ENCODE results near the gene GMDS.

GMDS gene

DNA sequence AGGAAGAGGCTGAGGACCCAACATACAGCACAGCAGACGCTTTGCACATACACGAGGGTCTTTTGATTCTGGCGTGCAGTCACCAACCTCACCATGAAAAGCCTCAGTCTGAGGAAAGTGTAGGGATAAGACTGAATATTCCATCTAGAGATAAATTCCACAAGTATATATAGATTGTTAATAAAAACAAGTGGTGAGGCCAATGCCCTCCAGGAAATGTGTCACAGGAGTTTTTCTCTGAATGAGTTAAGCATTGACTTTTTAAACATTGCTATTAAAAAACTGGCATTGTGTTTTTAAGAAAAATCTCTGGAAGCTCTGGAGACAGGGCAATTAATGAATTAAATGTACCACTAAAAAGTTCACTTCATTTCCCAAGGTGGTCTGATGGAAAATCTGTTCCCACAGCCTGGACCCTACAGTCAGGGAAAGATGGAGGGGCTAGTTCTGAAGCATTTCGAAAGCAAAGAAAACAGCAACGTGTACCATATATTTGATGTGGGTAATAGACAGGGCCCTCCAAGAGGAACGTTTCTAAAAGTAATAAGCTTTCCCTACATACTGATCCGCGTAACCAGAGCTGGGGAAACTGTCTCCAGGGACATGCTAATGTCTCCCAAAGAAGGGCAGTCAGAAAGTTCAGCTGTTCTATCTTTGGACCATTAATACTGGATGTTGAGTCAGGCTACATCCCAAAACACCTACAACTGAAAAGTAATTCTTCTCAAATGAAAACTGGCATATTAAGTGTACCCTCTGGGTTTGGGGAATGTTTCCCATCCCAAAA, 334.6 kb downstream of the GMDS start:
- no peak for DNase-seq (ENCODE audit: low read depth in 2 of 3, low spot score in 1 of 3)

DNA sequence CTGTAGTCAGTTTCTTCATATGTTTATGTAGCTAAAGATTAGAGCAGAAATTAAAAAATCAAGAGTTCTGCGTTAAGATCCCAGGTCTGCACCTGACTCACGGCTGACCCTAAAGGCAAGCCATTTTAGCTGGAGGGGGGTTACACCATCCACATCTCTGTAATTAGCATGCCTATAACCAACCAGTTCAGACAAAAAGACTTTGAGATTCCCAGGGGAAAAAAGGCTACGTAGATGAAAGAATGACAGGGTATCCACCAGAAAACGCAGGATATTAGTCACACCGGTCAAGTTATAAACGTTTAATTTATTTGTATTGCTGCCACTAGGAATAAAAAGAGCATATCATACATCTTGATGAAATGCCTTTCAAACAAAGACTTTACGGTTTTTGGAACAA, 336.6 kb downstream of the GMDS start:
- no peak for DNase-seq (ENCODE audit: low read depth in 2 of 3, low spot score in 1 of 3)

DNA sequence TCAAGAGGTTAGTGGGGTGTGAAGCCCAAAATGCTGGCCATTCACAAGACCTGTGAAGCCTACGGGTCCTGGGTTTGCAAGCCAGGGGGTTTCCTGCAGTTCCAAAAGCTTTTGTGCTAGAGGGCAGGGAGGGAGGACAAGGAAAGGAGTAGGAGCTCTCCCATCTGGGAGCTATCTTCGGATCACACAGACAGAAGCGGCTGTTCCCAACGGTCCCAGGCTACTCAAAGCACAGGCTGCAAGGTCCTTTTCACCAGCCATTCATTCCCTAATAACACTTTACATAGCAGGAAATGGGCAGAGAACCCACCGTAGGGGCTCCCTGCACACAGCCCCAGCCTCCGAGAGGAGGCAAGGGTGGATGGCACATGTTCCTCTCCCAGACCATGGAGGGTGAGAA, 338.8 kb downstream of the GMDS start:
- DNase-seq (ENCODE audit: low read depth in 2 of 3, low spot score in 1 of 3) = no peak

DNA sequence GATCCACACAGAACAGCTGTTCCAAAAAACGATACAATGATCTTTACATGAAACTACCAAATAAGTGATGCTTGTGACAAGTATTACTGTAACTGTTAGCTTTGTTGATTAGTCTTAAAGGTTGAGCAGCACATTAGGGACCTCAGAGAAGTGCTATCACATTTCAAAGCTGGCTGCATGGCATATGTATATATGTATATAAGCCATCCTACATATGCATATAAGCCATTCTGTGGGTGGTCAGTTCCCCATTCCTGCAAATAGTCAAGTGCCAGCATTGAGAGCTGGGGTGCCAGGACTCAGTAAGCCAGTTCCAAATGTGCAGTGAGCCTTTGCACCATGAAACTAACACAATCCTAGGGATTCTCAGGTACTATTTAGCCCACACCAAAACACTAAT, 339.4 kb downstream of the GMDS start:
- no peak for DNase-seq (ENCODE audit: low read depth in 2 of 3, low spot score in 1 of 3)

DNA sequence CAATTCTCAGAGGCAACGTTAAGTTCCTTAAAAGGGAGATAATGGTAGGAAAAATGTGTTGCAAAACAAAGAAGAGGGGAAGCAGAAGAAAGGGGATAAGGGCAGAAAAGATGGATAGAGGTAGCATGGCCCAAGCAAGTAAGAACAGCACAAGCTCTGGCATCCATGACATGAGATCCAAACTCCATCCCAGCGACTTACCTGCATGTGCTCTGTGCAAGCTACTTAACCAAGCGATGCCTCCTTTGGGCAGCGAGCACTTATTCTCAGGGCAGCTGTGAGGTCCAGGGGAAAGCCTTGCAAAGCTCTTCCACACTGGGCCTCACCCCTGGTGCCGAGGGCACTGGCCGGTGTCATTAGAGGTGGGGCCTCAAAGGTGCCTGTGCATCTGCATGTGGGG, 340.5 kb downstream of the GMDS start:
- no peak for DNase-seq (ENCODE audit: low read depth in 2 of 3, low spot score in 1 of 3)

- DNase-seq (ENCODE audit: low read depth in 2 of 3, low spot score in 1 of 3) = no peak
Measured at GRCh38 chr6:1904466-1904799, 341.0 kb downstream of the GMDS start.

DNA sequence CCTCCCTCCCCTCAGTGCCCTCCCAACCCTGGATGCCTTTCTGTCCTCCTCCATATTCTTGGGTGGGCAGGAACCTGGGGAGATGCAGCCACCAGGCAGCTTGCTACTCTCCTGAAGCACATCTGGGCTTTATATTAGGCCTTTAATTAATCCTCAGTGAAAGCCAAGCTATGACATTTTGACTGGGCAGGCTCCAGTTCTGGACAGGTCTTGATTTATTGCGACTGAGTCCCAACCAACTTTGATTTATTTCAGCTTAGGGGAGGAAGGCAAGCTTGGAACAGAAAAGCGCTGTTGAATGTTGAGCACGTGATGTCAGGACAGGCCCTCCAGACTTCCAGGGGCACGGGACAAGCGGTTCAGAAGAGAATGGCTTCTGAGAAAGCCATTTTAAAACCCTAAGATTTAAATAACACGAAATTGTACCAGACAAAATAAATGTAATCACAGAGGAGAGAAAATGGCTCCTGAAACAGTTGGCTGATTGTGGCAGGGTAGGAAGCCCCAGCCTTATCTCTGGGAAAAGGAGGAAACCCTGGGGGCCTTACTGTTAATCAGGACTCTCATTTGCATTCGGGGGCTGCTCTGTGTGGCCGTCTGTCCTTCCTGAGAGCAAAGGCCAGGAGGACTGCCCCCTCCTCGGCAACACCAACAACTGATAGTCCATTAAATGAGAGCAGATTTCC, 341.5 kb downstream of the GMDS start:
- no peak for DNase-seq (ENCODE audit: low read depth in 2 of 3, low spot score in 1 of 3)

DNA sequence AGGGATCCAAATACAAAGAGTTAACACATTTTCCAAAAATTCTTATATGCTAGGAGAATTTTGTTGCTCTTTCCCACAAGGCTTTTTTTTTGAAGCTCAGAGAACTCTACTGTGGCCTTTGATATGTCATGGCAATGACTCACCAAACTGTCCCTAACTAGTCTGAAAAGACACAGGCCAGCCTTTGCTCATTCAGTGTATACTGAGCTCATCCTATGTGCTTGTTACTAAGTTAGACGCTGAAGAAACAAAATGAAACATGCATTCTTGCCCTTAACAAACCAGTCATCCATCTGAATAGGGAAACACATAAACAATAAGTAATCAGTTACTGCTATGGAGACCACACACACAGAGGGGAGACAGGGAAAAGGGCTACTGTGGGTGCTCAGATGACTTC, 343.8 kb downstream of the GMDS start:
- DNase-seq (ENCODE audit: low read depth in 2 of 3, low spot score in 1 of 3) = no peak

- DNase-seq (ENCODE audit: low read depth in 2 of 3, low spot score in 1 of 3) = no peak
Measured at GRCh38 chr6:1896897-1897296, 348.5 kb downstream of the GMDS start.

GRCh38 chr6:1895721-1896120, 349.7 kb downstream of the GMDS start:
- DNase-seq (ENCODE audit: low read depth in 2 of 3, low spot score in 1 of 3) = no peak

DNA sequence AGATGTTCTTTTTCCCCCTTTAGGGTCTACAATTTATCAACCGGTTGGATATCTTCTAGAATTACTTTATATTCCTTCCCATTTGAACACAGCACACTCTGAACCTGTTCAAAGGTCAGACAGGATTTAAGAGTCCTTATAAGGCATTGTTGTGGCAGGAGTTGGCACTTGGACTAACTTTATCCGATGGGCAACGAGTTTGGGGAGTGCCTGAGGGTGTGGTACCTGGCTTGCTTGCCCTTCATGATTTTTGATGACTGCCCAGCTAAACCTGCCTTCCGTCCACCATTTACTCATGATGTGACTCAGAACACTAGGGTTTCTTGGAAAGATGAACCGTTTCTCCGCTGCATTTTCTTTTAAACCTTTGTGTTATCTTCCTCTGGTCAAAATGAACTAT, 350.5 kb downstream of the GMDS start:
- no peak for DNase-seq (ENCODE audit: low read depth in 2 of 3, low spot score in 1 of 3)

GRCh38 chr6:1893470-1894130, 351.8 kb downstream of the GMDS start:
- DNase-seq (ENCODE audit: low read depth in 2 of 3, low spot score in 1 of 3) = no peak

- no peak for DNase-seq (ENCODE audit: low read depth in 2 of 3, low spot score in 1 of 3)
Measured at GRCh38 chr6:1892716-1893115, 352.7 kb downstream of the GMDS start.

DNA sequence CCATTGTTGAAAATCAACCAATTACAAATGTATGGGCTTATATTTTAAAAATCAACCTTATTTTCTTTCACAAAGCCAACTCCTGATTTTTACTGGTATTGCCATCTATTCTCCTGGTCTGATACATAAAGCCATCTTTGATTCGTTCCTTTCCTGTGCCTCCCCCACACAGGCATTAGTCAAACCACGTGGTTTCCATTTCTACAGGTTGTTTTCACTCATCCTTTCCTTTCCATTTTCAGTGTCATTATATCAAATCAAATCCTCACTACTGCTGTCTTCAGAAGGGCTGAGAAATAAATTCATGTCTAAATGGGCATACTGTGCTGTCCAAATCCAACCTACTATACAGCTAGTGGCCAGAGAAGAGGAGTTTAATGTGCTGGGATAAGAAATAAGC, 354.4 kb downstream of the GMDS start:
- no peak for DNase-seq (ENCODE audit: low read depth in 2 of 3, low spot score in 1 of 3)

DNA sequence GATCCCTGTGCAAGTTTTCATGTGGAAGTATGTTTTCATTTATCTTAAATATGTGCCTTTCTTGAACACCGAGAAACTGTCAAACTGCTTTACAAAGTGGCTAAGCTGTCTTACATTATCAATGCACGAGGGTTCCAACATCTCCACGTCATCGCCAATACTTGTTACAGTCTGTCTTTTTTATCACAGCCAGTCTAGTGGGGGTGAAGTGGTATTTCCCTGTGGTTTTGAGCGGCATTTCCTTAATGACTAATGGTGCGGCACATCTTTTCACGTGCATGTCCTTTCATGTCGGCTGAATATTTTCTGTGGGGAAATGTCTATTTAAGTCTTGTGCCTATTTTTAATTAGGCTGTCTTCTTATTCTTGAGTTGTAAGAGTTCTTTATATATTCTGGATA, 355.3 kb downstream of the GMDS start:
- no peak for DNase-seq (ENCODE audit: low read depth in 2 of 3, low spot score in 1 of 3)

GRCh38 chr6:1885576-1886011, 359.8 kb downstream of the GMDS start:
- DNase-seq (ENCODE audit: low read depth in 2 of 3, low spot score in 1 of 3) = no peak

- no peak for DNase-seq (ENCODE audit: low read depth in 2 of 3, low spot score in 1 of 3)
Measured at GRCh38 chr6:1884313-1884712, 361.1 kb downstream of the GMDS start.

DNA sequence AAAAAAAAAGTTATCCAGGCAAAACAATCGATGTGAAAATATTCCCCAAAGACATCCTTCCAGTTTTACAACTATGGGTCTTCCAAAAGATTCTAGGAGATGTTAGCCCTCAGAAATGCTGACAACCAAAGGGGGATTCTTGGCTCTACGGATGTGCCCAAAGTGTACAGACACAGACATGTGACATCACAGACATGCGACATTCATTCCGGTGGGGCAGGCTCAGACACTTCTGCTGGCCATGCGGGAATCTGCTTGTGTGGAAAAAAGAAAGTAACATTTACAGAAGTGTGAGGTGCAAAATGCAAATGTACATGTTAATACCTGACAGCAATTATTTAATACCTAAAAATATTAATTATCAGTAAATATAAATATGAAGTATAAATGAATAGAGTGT, 367.1 kb downstream of the GMDS start:
- DNase-seq (ENCODE audit: low read depth in 2 of 3, low spot score in 1 of 3) = no peak

DNA sequence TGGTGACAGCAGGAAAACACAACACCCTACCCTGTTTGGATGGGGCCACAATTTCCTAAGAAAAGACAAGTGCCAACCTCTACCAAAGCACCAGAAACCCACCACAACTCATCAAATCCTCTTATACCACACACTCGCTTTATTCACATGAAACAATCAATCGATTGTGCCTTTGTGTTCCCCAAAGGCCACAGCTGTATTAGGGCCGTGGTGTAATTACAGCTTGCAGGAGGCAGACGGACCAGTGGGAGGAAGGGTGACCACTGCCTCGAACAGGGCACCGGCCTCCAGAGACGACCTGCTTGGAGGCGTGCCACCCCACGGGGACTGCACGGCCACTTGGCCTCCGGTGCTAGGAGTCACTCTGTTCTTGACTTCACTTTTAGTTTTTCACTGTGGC, 371.6 kb downstream of the GMDS start:
- DNase-seq (ENCODE audit: low read depth in 2 of 3, low spot score in 1 of 3) = no peak

DNA sequence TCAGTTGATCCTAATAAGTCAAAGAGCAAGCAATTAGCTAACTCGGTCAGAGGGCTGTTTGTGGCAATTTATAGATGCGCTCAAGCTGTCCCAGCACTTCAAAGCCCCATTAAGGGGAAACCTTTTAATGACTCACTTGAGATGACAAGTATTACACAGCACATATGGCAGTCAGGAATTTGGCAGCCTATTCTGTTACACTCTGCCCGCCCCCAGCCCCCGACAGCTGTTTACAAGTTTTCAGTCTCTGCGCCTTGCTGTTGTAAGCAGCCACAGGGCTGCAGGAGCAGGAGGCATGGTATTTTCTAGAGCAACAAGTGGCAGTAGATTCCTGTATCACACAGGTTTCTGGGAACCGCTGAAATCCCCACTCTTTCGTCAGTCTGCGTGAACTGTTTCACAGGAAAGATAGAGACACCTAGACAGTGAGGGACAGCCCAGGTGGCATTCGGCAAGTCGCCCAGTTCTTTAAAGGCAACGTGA, 372.7 kb downstream of the GMDS start:
- no peak for DNase-seq (ENCODE audit: low read depth in 2 of 3, low spot score in 1 of 3)

DNA sequence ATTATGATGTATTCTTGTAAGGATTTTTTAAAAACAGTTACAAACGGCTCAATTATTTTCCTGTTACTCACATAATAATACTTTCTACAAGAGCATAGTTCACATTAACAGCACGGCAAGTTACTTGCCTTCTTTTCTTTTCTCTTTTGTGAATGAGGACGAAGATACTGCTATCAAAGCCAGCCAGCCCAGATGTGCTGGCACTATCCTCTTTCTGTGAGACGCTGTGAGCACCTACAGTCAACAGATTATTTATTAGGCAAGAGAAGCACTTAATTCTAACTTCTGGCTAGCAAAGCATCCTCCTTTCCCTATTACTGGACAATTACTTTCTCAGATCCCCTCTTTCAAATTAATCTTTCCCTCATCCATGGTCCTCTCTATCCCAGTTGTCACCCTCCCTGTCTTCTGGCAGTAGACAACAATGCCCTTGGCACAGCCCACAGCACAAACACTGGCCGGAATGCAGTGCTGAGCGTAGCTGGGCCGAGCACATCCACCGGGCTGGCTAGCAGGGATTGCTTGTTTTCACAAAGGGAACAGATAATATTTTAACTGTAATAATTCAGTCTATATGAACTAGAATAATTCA, 373.6 kb downstream of the GMDS start:
- no peak for DNase-seq (ENCODE audit: low read depth in 2 of 3, low spot score in 1 of 3)

DNA sequence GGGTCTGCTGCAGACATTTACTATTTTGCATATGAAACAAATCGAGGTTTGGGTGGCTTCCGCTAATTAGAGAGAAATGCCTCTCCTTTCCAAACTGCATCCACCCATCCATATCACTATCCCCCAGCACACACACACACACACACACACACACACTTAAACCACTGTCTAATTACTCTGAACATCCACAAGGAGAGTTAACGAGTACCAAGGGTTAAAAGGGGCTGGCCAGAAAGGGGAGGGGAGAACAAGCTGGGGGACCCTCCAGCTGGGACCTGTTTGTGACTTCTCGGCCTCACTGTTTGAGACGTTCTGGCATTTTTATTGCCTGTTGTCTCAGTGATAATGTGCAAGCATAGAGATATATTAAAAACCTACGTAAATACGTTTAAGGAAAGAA, 374.5 kb downstream of the GMDS start:
- no peak for DNase-seq (ENCODE audit: low read depth in 2 of 3, low spot score in 1 of 3)

Measured in stimulated activated CD4-positive, alpha-beta T cell treated with anti-CD3 and anti-CD28 coated beads, Interleukin-12 subunit alpha, Interleukin-12 subunit beta, amount 100 ng/mL, for 48 hours (primary cell).